Aorta (tissue), 5 donors: ENCODE data around the gene SOX5. TPM values are rescaled to one million over a fixed set of nuclear protein-coding genes. Genes with fewer than 3 reads are reported as not detected.

ENCODE experiments used
- ATAC-seq: fragments of 200-7000 bp; cut with Tn5 transposase; one replicate; pipeline ENCODE4 v1.9.1; 2022; ENCODE audit warnings: moderate library complexity; ENCODE audit not compliant: low FRiP score
- DNase-seq, 2 donors: peaks; one replicate each; pipeline ENCODE4 v3.0.0-alpha.2; 2020
- H3K27ac ChIP-seq, 2 donors: one replicate each; pipeline ENCODE4 v1.5.1; 2013; ENCODE audit warnings: low read length in 2 of 2, mild to moderate bottlenecking in 2 of 2, moderate library complexity in 2 of 2, control low read depth in 1 of 2, inconsistent platforms in 1 of 2, low read depth in 1 of 2
- H3K27me3 ChIP-seq, 2 donors: one replicate each; pipeline ENCODE4 v1.6.1; 2013; ENCODE audit warnings: control low read depth in 1 of 2, low read length in 1 of 2, mild to moderate bottlenecking in 1 of 2, moderate library complexity in 1 of 2; ENCODE audit not compliant: insufficient read depth in 2 of 2, control insufficient read depth in 1 of 2
- H3K36me3 ChIP-seq, 2 donors: one replicate each; pipeline ENCODE4 v1.6.1; 2013; ENCODE audit warnings: control low read depth in 1 of 2, low read length in 1 of 2, mild to moderate bottlenecking in 1 of 2; ENCODE audit not compliant: insufficient read depth in 2 of 2, control insufficient read depth in 1 of 2
- H3K4me1 ChIP-seq, 2 donors: one replicate each; pipeline ENCODE4 v1.6.1; 2013; ENCODE audit warnings: low read length in 2 of 2, control low read depth in 1 of 2, mild to moderate bottlenecking in 1 of 2, moderate library complexity in 1 of 2; ENCODE audit not compliant: insufficient read depth in 2 of 2, control insufficient read depth in 1 of 2
- H3K4me3 ChIP-seq, 2 donors: one replicate each; pipeline ENCODE4 v1.5.1; 2013; ENCODE audit warnings: low read length in 2 of 2, control low read depth in 1 of 2, mild to moderate bottlenecking in 1 of 2
- H3K9me3 ChIP-seq: one replicate; pipeline ENCODE4 v1.6.1; 2013; ENCODE audit warnings: mild to moderate bottlenecking, low read length; ENCODE audit not compliant: control insufficient read depth
- WGBS, 2 donors: extraction: QIAGEN DNeasy Blood & Tissue Kit; methylation state at CpG; one replicate each; pipeline ENCODE4 v1.1.7; 2013; 5-methylcytosine and 5-hydroxymethylcytosine counted together
- intact Hi-C, 2 donors: fragments of 100-400 bp; cut with DNase I; formaldehyde crosslinking; loops; one replicate each; pipeline versions ENCODE4 v1.14.2 to v1.15.0; 2022
- polyA plus RNA-seq, 2 donors: library from polyadenylated mRNA; stranded (reverse); fragments of 200-250 nt; gene quantifications; one replicate each; pipeline ENCODE4 v1.2.3, GENCODE V29; 2013
- total RNA-seq, 2 donors: library from RNA; stranded (reverse); fragmentation: NEBNext Ultra II Directional; extraction: Animal tissue kit (Norgen Biotek cat#: 25700); gene quantifications; one replicate each; pipeline ENCODE4 v1.2.1, GENCODE V29; 2021
- donor health status: healthy with polysubstance abuse.
- donor health status: Bipolar disorder and iron deficiency.
- donor health status: DM: no; HTN: no; CAD: no.
- donor health status: DM: no; HTN: no; CAD: no.
- donor health status: DM: yes; HTN: yes; CAD: no.

SOX5 gene
- total and polyA plus RNA-seq, 4 donors: 2.1 to 58.3 (median 29.2) TPM

GRCh38 chr12:23950210-23950774, 822 bp upstream of the SOX5 start:
- H3K9me3 ChIP-seq: no peaks in the 10 kb centered on the region
- peak; percentile 69 for ATAC-seq
- H3K4me3 ChIP-seq: peak overlapping the region; percentile 87 to 99
- H3K36me3 ChIP-seq: no peaks in the 10 kb centered on the region
- H3K27me3 ChIP-seq: no peaks in the 10 kb centered on the region
- H3K4me1 ChIP-seq: no peaks in the 10 kb centered on the region
- intact Hi-C loops: no loop called here
- no peak for DNase-seq
- H3K27ac ChIP-seq: no peak overlapping the region
- 0 to 1% methylated on average over 17 of the region's 17 CpGs for WGBS, 2 donors

DNA sequence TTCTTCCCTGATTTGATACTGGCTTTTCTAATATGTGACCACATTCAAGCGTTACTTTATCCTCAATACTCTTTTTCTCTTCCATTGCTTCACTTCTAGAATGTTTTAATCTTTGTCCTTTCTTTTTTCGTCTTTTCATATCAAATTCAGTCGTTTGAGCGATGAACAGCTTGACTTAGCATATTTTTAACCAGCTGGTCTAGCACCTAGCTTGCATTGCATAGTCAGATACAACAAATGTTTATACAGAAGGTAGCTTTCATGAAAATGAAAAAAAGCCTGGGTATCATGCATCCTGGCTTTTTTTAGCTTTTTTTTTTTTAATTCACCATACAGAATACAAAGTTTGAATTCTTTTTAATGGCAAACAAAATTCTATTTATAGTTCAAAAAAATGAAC, 1.2 kb downstream of the SOX5 start:
- ATAC-seq: no peak
- H3K4me1 ChIP-seq: no peaks in the 10 kb centered on the region
- H3K4me3 ChIP-seq: peak overlapping the region in 1 of 2 donors; percentile 87
- H3K27me3 ChIP-seq: no peaks in the 10 kb centered on the region
- intact Hi-C loops: loop anchor here in 1 of 2 donors (10.0 kb wide), 1 partner anchor 743 kb away; no protein-coding TSS in a partner anchor
- WGBS, 2 donors: 81 to 93% methylated on average over 4 of the region's 4 CpGs
- H3K27ac ChIP-seq: no peak overlapping the region
- H3K9me3 ChIP-seq: no peaks in the 10 kb centered on the region
- DNase-seq: no peak
- H3K36me3 ChIP-seq: no peaks in the 10 kb centered on the region

GRCh38 chr12:23947395-23947794, 2.1 kb downstream of the SOX5 start:
- H3K4me1 ChIP-seq: no peaks in the 10 kb centered on the region
- H3K4me3 ChIP-seq: no peak overlapping the region
- H3K9me3 ChIP-seq: no peaks in the 10 kb centered on the region
- no peaks in the 10 kb centered on the region for H3K27me3 ChIP-seq
- DNase-seq (no peak), ATAC-seq (no peak)
- no peaks in the 10 kb centered on the region for H3K36me3 ChIP-seq
- WGBS, 2 donors: 90 to 91% methylated on average over 2 of the region's 2 CpGs
- H3K27ac ChIP-seq: no peak overlapping the region
- intact Hi-C loops: loop anchor here in 1 of 2 donors (10.0 kb wide), 1 partner anchor 743 kb away; no protein-coding TSS in a partner anchor

GRCh38 chr12:23945249-23945648, 4.2 kb downstream of the SOX5 start:
- Histone ChIP-seq H3K4me1 (no peaks in the 10 kb centered on the region), H3K27ac (no peak overlapping the region), H3K27me3 (no peaks in the 10 kb centered on the region), H3K36me3 (no peaks in the 10 kb centered on the region), H3K9me3 (no peaks in the 10 kb centered on the region), H3K4me3 (no peak overlapping the region)
- no peak for DNase-seq
- WGBS, 2 donors: 95 to 96% methylated on average over 2 of the region's 2 CpGs
- intact Hi-C loops: loop anchor here in 1 of 2 donors (10.0 kb wide), 1 partner anchor 740 kb away; no protein-coding TSS in a partner anchor
- no peak for ATAC-seq

GRCh38 chr12:23944067-23944466, 5.4 kb downstream of the SOX5 start:
- no peak for DNase-seq
- intact Hi-C loops: loop anchor here in 1 of 2 donors (10.0 kb wide), 1 partner anchor 739 kb away; no protein-coding TSS in a partner anchor
- no peak overlapping the region for H3K4me3 ChIP-seq
- no peaks in the 10 kb centered on the region for H3K9me3 ChIP-seq
- no peaks in the 10 kb centered on the region for H3K27me3 ChIP-seq
- 81 to 83% methylated on average over 5 of the region's 5 CpGs for WGBS, 2 donors
- ATAC-seq: no peak
- H3K27ac ChIP-seq: no peak overlapping the region
- H3K4me1 ChIP-seq: no peaks in the 10 kb centered on the region
- no peaks in the 10 kb centered on the region for H3K36me3 ChIP-seq

DNA sequence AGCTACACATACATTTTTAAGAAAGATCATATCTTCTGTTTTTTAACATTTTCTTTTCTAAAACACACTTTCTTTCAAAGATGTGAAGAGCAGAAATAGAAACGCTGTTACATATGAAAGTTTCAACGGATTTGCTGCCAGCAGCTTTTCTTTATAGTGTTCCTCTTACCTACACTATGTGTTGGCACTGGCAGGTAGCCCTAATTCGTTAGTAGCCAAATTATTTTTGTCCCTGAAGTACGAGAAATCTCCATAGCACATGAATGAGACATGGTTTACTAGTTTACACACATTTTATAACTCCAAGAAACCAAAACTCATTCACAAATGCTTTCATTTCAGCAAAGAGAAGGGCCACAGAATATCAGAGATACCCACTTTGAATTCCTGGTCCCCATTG, 6.6 kb downstream of the SOX5 start:
- 61 to 66% methylated on average over 4 of the region's 4 CpGs for WGBS, 2 donors
- ATAC-seq: no peak

DNA sequence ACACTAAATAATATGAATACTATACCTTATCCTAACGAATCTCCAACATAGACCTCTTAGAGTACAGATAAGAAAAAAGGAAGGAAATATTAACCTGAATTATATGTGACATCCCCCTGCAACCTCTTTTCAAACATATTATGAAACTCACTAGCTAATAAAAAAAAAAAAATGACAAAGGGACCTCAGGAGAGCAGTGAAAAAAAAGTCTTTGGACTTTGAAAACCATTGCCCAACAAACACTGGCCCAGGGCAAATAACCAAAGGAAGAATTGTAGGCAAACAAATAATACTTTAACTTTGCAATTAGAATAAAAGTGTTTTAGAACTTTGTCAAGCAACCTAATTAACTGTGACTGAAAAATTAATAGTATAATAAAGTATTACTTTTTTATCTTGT, 7.7 kb downstream of the SOX5 start:
- H3K4me1 ChIP-seq: no peaks in the 10 kb centered on the region
- no peak overlapping the region for H3K27ac ChIP-seq
- DNase-seq: no peak
- H3K4me3 ChIP-seq: no peak overlapping the region
- ATAC-seq: no peak
- WGBS, 2 donors: 81 to 87% methylated on average over 1 of the region's 1 CpG
- no peaks in the 10 kb centered on the region for H3K9me3 ChIP-seq
- no peaks in the 10 kb centered on the region for H3K27me3 ChIP-seq
- intact Hi-C loops: loop anchor here in 1 of 2 donors (10.0 kb wide), 1 partner anchor 737 kb away; no protein-coding TSS in a partner anchor
- no peaks in the 10 kb centered on the region for H3K36me3 ChIP-seq

More for the DNA sequence above, 6.6 kb downstream of the SOX5 start:
- Histone ChIP-seq H3K36me3 (no peaks in the 10 kb centered on the region), H3K27ac (no peak overlapping the region), H3K4me3 (no peak overlapping the region), H3K27me3 (no peaks in the 10 kb centered on the region), H3K4me1 (no peaks in the 10 kb centered on the region), H3K9me3 (no peaks in the 10 kb centered on the region)
- intact Hi-C loops: loop anchor here in 1 of 2 donors (10.0 kb wide), 1 partner anchor 738 kb away; no protein-coding TSS in a partner anchor
- DNase-seq: no peak

DNA sequence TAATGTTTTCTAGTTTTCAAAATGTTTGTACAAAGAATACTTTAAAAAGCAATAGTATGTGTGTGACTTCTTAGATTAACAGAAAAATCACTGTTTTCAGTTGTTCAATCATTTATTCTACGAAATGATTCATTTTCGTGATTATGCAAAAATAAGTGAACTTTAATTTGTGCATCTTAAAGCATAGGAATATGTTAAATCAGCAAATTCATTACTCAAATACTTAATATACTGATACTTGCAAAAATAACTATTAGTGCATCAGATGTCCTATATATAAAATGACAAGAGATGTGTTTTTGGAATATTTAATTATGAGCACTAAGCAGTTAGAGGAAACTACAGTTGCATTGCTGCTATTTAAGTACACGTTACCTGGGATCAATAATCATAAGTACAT, 11.0 kb downstream of the SOX5 start:
- DNase-seq (no peak), ATAC-seq (no peak)
- Histone ChIP-seq H3K4me1 (no peaks in the 10 kb centered on the region), H3K27me3 (no peaks in the 10 kb centered on the region), H3K36me3 (no peaks in the 10 kb centered on the region), H3K9me3 (no peaks in the 10 kb centered on the region), H3K4me3 (no peak overlapping the region), H3K27ac (no peak overlapping the region)
- 96 to 97% methylated on average over 3 of the region's 3 CpGs for WGBS, 2 donors
- intact Hi-C loops: no loop called here

GRCh38 chr12:23931176-23931575, 18.3 kb downstream of the SOX5 start:
- ATAC-seq (no peak), DNase-seq (no peak)
- Histone ChIP-seq H3K27ac (no peak overlapping the region), H3K4me3 (no peak overlapping the region), H3K27me3 (no peaks in the 10 kb centered on the region), H3K36me3 (no peaks in the 10 kb centered on the region), H3K4me1 (no peaks in the 10 kb centered on the region), H3K9me3 (no peaks in the 10 kb centered on the region)
- intact Hi-C loops: no loop called here
- WGBS, 2 donors: 94 to 96% methylated on average over 2 of the region's 2 CpGs
